ENCODE results near the gene BACH1. TPM values are rescaled to one million over a fixed set of nuclear protein-coding genes. Genes with fewer than 3 reads are reported as not detected.

BACH1 gene
- total and polyA plus RNA-seq, 2 donors (not counting 1 experiment from before 2014, with no cell fraction given): 10.1 to 221 TPM

DNA sequence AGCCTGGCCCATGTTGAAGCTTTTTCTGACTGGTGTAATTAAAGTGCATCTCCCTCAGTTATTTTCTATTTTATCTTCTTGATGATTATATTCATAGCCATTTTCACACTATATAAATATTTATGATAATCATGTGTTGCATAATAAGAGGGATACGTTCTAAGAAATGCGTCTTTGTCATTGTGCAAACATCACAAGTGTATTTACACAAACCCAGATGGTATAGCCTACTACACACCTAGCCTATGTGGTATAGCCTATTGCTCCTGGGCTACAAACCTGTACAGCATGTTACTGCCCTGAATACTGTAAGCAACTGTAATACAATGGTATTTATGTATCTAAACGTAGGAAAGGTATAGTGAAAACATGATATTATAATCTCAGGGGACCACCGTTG is 88.1 kb downstream of the BACH1 start:
- no peak overlapping the region for H2AFZ ChIP-seq (ENCODE audit: insufficient read depth, low read depth, low read length, poor library complexity, severe bottlenecking)
- H3K36me3 ChIP-seq (replicated peaks in 1 of 2; ENCODE audit: control extremely low read depth in 1 of 2, control insufficient read depth in 1 of 2, extremely low read depth in 1 of 2, insufficient read depth in 2 of 2, low read length in 1 of 2): peaks cover 2 to 3% of the 10 kb centered on the region in 2 experiments
- H3K9me3 Mint-ChIP-seq (ENCODE audit: insufficient read depth): no peaks in the 10 kb centered on the region
- H3K27ac Mint-ChIP-seq: no peak overlapping the region
- H3K4me3 Mint-ChIP-seq: no peak overlapping the region
- no peaks in the 10 kb centered on the region for H3K4me1 Mint-ChIP-seq
- H3K4me2 ChIP-seq (replicated peaks; ENCODE audit: low read depth, low read length, poor library complexity, severe bottlenecking): no peak overlapping the region
- H3K9ac ChIP-seq (ENCODE audit: low read length): no peak overlapping the region
- no peak for ATAC-seq (ENCODE audit: low read depth)
- H3K27ac ChIP-seq (ENCODE audit: low read length in 2 of 2): no peak overlapping the region
- H3K4me3 ChIP-seq (ENCODE audit: control extremely low read depth in 1 of 5, extremely low read depth in 1 of 5, insufficient read depth in 1 of 5, low read depth in 2 of 5, low read length in 4 of 5): no peak overlapping the region
- WGBS (ENCODE audit: insufficient coverage): 100% methylated on average over 1 of the region's 4 CpGs
- TF ChIP-seq EZH2 (IDR thresholded peaks at IDR 0.05; ENCODE audit: borderline replicate concordance, insufficient read depth, low read depth, low read length, poor library complexity, severe bottlenecking): no peak
- no peaks in the 10 kb centered on the region for H4K20me1 ChIP-seq (ENCODE audit: control insufficient read depth, insufficient read depth, low read length, poor library complexity, severe bottlenecking)
- DNase-seq: no peak
- no peaks in the 10 kb centered on the region for H3K27me3 ChIP-seq (replicated peaks in 1 of 4; ENCODE audit: control extremely low read depth in 1 of 4, control insufficient read depth in 3 of 4, insufficient read depth in 4 of 4, low read length in 3 of 4)
- intact Hi-C loops (cut with micrococcal nuclease): no loop called here
- POLR2A ChIA-PET: no interaction called here
- CTCF ChIA-PET: no interaction called here
- no peaks in the 10 kb centered on the region for H3K27me3 Mint-ChIP-seq
- no peaks in the 10 kb centered on the region for H3K4me1 ChIP-seq (ENCODE audit: control insufficient read depth in 2 of 2, insufficient read depth in 2 of 2, low read length in 2 of 2)
- no peaks in the 10 kb centered on the region for H3K79me2 ChIP-seq (ENCODE audit: control insufficient read depth, insufficient read depth, low read length)
- H3K9me3 ChIP-seq (ENCODE audit: control extremely low read depth in 1 of 3, control insufficient read depth in 2 of 3, insufficient read depth in 1 of 3, low read length in 2 of 3): no peaks in the 10 kb centered on the region

DNA sequence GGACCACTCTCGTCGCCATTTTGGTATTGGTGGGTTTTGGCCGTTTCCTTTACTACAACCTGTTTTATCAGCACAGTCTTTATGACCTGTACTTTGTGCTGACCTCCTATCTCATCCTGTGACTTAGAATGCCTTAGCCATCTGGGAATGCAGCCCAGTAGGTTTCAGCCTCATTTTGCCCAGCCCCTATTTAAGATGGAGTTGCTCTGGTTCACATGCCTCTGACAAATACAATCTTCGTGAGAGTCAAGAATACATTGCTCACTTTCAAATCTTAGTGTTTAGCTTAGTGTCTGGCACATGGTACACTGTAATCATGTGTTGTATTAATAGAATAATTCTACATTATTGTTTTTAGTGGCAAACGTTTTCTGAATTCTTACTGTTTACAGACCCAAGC is 88.9 kb downstream of the BACH1 start:
- no CpG with 5 or more reads among the region's 5 CpGs for WGBS (ENCODE audit: insufficient coverage)
- ChIA-PET CTCF (no interaction called here), POLR2A (no interaction called here)

More for the DNA sequence above, 88.9 kb downstream of the BACH1 start:
- no peaks in the 10 kb centered on the region for H3K79me2 ChIP-seq (ENCODE audit: control insufficient read depth, insufficient read depth, low read length)
- H3K9ac ChIP-seq (ENCODE audit: low read length): no peak overlapping the region
- H3K4me1 ChIP-seq (ENCODE audit: control insufficient read depth in 2 of 2, insufficient read depth in 2 of 2, low read length in 2 of 2): no peaks in the 10 kb centered on the region
- Mint-ChIP-seq H3K4me3 (no peak overlapping the region), H3K27ac (no peak overlapping the region), H3K4me1 (no peaks in the 10 kb centered on the region), H3K27me3 (no peaks in the 10 kb centered on the region), H3K9me3 (ENCODE audit: insufficient read depth) (no peaks in the 10 kb centered on the region)
- no peaks in the 10 kb centered on the region for H3K27me3 ChIP-seq (replicated peaks in 1 of 4; ENCODE audit: control extremely low read depth in 1 of 4, control insufficient read depth in 3 of 4, insufficient read depth in 4 of 4, low read length in 3 of 4)
- TF ChIP-seq EZH2 (IDR thresholded peaks at IDR 0.05; ENCODE audit: borderline replicate concordance, insufficient read depth, low read depth, low read length, poor library complexity, severe bottlenecking): no peak
- TF ChIP-seq, protein P1, sequence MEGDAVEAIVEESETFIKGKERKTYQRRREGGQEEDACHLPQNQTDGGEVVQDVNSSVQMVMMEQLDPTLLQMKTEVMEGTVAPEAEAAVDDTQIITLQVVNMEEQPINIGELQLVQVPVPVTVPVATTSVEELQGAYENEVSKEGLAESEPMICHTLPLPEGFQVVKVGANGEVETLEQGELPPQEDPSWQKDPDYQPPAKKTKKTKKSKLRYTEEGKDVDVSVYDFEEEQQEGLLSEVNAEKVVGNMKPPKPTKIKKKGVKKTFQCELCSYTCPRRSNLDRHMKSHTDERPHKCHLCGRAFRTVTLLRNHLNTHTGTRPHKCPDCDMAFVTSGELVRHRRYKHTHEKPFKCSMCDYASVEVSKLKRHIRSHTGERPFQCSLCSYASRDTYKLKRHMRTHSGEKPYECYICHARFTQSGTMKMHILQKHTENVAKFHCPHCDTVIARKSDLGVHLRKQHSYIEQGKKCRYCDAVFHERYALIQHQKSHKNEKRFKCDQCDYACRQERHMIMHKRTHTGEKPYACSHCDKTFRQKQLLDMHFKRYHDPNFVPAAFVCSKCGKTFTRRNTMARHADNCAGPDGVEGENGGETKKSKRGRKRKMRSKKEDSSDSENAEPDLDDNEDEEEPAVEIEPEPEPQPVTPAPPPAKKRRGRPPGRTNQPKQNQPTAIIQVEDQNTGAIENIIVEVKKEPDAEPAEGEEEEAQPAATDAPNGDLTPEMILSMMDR (IDR thresholded peaks at IDR 0.05): no peak
- no peak overlapping the region for H3K27ac ChIP-seq (ENCODE audit: low read length in 2 of 2)
- intact Hi-C loops (cut with micrococcal nuclease): no loop called here
- DNase-seq (no peak), ATAC-seq (ENCODE audit: low read depth) (no peak)
- H3K4me3 ChIP-seq (ENCODE audit: control extremely low read depth in 1 of 5, extremely low read depth in 1 of 5, insufficient read depth in 1 of 5, low read depth in 2 of 5, low read length in 4 of 5): no peak overlapping the region
- peaks cover under 1 to 3% of the 10 kb centered on the region in 2 experiments for H3K36me3 ChIP-seq (replicated peaks in 1 of 2; ENCODE audit: control extremely low read depth in 1 of 2, control insufficient read depth in 1 of 2, extremely low read depth in 1 of 2, insufficient read depth in 2 of 2, low read length in 1 of 2)
- H4K20me1 ChIP-seq (ENCODE audit: control insufficient read depth, insufficient read depth, low read length, poor library complexity, severe bottlenecking): no peaks in the 10 kb centered on the region
- no peak overlapping the region for H2AFZ ChIP-seq (ENCODE audit: insufficient read depth, low read depth, low read length, poor library complexity, severe bottlenecking)
- no peak overlapping the region for H3K4me2 ChIP-seq (replicated peaks; ENCODE audit: low read depth, low read length, poor library complexity, severe bottlenecking)
- peaks cover 0 to 1% (median 0%) of the 10 kb centered on the region in 3 donors for H3K9me3 ChIP-seq (ENCODE audit: control extremely low read depth in 1 of 3, control insufficient read depth in 2 of 3, insufficient read depth in 1 of 3, low read length in 2 of 3)

Measured in B cell (primary cell).